Measurements from ENCODE around the gene APLF. TPM values are rescaled to one million over a fixed set of nuclear protein-coding genes. Genes with fewer than 3 reads are reported as not detected.

The APLF gene
- total and polyA plus RNA-seq, 10 of the 15 experiments (the other 5 are each of a cell fraction or from before 2014, with no cell fraction given) = 0.66 to 2.8 (median 1.8) TPM

GRCh38 chr2:68441179-68441993, 26.0 kb upstream of the APLF start (continued):
- TF ChIP-seq ZBTB11 (CRISPR knock-in tag; IDR thresholded peaks at IDR 0.05) (no peak), TCF3 (IDR thresholded peaks at IDR 0.05; ENCODE audit: borderline replicate concordance, insufficient read depth, low read depth, low read length) (peak; percentile 47; the same call in 1 of the 2 replicates), ZNF687 (IDR thresholded peaks at IDR 0.05) (peak; percentile 82), ZNF384 (IDR thresholded peaks at IDR 0.05; ENCODE audit: borderline replicate concordance, low read depth, low read length) (peak; percentile 37; the same call in 1 of the 2 replicates), RFX5 (IDR thresholded peaks at IDR 0.05; ENCODE audit: low read depth, low read length) (no peak), SREBF2 (IDR thresholded peaks at IDR 0.05; ENCODE audit: low read length) (no peak), PAX8 (IDR thresholded peaks at IDR 0.05) (0 out of 2 replicates have a peak, but pooled peaks have one; percentile 32), CHD4 (IDR thresholded peaks at IDR 0.05) (no peak), CBX5 (IDR thresholded peaks at IDR 0.05; ENCODE audit: low read depth) (peak; percentile 98), ELK1 (IDR thresholded peaks at IDR 0.05; ENCODE audit: low read depth, low read length) (0 out of 2 replicates have a peak, but pooled peaks have one; percentile 22), PRDM15 (CRISPR knock-in tag; IDR thresholded peaks at IDR 0.05) (no peak), TBL1XR1 (IDR thresholded peaks at IDR 0.05; ENCODE audit: low read depth, low read length) (peak; percentile 96), EED (IDR thresholded peaks at IDR 0.05; ENCODE audit: low read depth) (peak; percentile 92), MXI1 (IDR thresholded peaks at IDR 0.05; ENCODE audit: low read depth, low read length) (peak; percentile 63; the same call in 1 of the 2 replicates), SMAD1 (IDR thresholded peaks at IDR 0.05; ENCODE audit: low read depth, partially characterized antibody) (no peak), SREBF1 (IDR thresholded peaks at IDR 0.05; ENCODE audit: low read length) (0 out of 2 replicates have a peak, but pooled peaks have one; percentile 6), FOXM1 (IDR thresholded peaks at IDR 0.05; ENCODE audit: low read depth, low read length) (peak; percentile 96)

All from GM12878 (cell line).